NCI-H524 treated with DMSO at 0.1 percent for 48 hours (cell line): ENCODE data around the gene TSPAN1.

Experiments used
- DNase-seq: peaks from one replicate; lab custom pipeline; 2025; lab: John Stamatoyannopoulos, UW

The TSPAN1 gene

DNA sequence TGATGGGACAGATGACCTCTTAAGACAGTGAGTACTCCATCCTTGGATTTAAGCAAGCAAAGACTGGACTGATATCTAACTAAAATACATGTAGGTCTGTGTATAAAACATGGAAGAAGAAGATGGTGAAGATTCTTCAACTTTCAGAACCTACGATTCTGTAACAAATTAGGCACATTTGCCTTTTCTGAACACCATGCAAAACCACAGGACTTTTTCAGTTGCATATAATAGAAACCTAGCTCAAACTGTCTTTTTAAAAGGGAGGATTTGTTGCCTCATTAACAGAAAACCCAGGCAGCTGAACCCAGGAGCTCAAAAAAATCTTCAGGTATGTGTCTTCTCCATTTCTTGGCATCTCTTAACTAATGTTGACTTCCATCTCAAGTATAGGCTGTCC, 14.7 kb upstream of the TSPAN1 start:
- DNase-seq: no peak

DNA sequence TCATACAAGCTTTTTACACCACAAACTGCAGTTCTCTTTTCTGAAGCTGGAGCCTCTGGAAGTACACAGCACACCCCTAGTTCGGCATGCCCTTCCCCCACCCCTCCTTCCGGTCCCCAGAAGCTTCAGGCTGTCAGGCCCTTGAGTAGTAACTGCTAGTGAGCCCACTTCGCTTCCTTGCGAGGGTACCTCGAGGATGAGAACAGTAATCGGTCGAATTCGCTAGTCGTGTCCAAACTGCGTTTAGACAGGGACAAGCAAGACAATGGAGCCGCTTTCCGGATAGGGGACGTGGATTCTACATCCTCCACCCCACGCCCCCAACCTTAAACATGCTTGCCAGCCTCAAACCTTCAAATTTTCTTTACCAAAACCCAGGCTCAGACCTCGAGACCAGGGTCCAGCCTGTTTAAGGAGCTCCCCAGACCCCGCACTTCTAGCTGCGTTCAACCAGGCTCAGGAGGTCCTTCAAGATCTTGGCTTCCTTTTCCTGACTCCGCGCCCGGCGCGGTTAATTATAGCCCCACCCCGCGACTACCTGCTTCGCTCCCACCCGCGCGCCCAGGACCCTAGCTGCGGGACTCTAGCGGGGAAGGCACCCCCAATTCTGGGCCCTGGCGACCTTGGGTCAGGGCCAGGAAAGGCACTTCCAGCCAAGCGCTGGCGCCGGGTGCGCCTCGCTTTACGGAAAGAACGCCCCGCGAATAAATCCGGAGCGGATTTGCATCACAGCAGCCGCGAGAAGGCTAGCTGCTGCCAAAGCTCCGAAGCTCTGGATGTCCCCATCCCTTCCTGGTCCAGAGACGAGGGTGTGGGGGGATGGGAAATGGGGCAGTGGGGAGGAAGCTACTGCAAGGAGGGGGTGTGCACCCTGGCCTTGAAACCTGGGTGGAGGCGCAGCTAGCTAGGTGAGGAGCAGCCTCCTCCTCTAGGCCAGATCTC, 8.1 kb upstream of the TSPAN1 start:
- DNase-seq: no peak

DNA sequence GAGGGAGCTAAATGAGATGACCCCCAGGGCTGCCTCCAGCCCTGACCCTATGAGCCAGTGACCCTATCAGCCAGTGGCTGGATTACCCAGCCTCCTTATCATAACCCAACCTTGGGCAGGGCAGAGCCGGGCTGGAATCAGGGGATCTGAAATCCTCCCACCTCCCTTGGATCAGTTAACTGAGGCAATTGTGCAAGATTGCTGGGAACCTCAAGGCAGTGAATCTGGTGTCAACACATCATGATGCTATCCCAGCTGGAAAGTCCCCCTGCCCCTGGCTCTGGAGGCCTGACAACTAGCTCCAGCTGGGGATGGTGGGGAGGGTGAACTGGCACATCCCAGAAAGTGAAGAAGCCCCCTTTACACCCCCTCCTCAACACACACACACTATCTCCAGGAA, 6.4 kb upstream of the TSPAN1 start:
- DNase-seq: no peak

DNA sequence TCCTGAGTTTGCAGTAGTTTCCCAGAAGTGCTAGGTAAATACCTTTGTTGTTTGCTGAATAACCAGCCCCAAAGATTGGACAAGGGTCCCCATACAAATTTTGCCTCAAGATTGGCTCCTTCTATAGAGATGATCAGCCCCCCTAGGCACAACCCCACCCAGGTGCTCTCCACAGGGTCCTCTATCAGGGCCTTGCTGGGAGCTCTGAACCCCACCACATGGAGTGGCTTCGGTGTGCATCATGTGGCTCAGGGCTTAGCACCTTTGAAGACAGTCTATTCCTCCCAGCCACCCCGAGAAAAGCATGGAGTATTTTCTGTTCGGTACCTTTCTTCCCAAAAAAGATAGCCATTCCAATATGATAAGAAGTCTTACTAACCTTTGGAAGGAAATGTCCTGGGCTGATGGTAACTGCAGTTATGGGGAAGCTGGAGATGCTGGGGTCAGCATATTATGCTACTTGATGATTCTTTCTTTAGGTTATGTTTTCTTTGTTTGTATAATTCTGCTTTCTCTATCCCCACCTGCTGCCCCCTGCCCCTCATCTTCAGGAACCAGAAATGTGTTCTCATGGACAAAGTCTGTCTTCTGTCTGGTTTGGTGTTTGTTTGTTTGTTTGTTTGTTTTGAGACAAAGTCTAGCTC, 5.0 kb upstream of the TSPAN1 start:
- no peak for DNase-seq

DNA sequence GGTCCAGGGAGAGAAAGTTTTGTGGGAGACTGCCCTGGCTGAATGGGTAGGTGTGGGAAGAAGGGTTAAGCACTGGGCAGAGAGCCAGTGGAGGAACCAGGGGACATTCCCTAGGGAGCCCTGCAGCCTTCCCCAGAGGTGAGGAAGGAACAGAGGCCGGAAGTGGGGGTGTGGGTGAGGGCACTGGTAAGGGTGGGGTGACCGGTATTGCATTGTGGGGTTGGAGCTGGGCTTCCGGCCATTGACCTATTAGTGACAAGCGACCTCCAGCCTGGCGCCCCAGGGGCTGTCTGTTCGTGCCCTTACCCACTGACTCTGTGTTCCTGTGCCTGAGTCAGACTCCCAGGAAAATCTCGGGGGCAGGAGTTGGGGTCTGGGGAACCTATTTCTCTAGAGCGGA, 3.5 kb upstream of the TSPAN1 start:
- no peak for DNase-seq

DNA sequence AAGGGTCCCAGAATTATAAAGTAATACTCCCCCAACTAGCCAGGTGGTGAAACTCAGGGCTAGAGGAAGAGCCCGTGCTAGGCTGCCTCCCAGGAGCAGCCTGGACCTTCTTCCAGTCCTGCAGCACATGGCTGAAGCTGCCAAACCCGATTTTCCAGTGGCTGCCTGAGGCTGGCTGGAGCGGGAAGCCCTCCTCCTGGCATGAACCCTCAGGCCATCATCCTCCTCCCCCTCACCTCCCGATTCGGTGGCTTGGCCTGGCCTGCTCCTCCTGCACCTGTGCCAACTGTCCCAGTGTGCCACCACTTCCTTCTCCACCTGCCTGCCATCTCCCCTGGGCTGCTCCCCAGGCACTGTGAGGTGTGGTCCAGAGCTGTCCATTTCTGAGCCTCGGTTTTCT, 3.0 kb upstream of the TSPAN1 start:
- DNase-seq: no peak

DNA sequence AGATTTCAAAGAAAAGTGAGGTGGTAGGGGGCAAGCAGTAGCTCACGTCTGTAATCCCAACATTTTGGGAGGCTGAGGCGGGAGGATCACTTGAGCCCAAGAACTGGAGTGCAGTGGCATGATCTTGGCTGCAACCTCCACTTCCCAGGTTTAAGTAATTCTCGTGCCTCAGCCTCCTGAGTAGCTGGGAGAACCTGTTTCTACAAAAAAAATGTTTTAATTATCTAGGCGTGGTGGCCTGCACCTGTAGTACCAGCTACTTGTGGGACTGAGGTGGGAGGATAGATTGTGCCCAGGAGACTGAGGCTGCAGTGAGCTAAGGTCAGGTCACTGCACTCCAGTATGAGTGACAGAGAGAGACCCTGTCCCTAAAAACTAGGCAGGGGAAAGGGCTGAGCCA, 2.6 kb upstream of the TSPAN1 start:
- no peak for DNase-seq

DNA sequence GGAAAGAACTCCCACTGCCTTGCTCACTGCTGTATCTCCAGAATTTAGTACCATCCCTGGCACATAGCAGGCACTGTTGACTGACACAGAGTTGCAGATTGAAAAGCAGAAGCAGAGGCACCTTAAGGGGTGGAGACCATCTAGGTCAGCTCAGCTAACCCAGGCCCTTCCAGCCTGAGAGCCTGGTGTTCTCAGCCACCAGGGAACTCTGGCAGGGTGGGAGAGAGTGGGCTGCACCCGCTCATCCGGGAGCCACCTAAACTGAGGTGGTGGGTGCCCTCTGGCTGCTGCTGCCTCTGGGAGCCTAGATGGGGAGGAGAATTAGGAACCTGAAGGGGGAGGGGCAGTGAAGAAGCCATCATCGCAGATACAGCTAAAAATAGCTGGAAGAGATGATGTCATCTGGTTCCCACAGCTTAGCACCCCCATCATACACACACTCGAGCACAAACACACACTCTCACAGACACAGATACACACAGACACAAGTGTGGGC, 1.5 kb upstream of the TSPAN1 start:
- DNase-seq: no peak

DNA sequence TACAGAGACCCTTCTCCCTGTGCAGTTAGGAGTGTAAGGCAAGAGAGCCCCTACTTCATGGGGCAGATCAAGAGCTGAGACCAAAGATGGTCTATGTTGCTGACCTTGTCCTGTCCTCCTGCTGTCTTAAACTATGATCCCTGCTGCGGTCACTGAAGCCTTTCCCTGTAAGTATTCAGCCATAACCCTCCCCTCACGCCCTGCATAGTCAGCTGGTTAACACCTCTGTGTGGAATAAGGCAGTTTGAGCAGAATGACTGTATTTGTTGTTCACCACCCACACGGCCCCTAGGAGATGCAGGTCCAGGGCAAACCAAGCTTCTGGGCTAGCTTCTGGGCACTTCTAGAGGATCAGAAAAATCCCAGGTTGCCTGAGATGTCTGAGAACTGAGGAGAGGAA, 356 bp downstream of the TSPAN1 start:
- DNase-seq: no peak

DNA sequence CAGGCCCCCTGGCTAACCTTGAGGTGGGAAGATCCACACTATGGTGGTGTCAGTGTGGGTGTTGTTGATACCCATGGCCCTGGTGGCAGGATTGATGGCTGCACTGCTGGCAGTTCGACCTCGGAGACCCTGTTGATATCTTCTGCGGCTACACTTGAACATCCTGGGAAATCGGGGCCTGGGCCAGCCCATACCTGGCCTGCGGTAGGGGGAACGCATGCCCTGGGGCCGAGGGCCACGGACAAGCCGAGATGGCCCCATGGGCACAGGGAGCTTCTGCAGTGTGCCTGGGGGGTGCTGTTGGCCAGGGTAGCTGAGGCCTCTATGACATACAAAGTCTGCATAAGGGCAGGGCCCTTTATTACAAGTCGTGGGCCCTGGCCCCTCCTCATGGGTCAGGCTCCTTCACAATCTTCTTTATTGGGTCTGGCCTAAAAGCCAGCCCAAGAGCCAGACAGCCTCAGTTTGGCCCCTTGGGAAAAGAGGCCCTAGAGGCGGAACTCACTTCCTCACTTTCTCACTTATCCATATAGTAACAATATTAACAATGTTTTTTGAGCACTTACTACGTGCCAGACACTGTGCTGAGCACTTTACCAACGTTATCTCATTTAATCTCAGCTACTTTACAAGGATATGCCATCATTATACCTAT, 1.5 kb downstream of the TSPAN1 start, which contains the start of gene P3R3URF:
Gene P3R3URF (minus strand): TSS at position 278 of the 655 bp plus-strand sequence. CDS start 17 bp downstream, at position 261.
- no peak for DNase-seq

DNA sequence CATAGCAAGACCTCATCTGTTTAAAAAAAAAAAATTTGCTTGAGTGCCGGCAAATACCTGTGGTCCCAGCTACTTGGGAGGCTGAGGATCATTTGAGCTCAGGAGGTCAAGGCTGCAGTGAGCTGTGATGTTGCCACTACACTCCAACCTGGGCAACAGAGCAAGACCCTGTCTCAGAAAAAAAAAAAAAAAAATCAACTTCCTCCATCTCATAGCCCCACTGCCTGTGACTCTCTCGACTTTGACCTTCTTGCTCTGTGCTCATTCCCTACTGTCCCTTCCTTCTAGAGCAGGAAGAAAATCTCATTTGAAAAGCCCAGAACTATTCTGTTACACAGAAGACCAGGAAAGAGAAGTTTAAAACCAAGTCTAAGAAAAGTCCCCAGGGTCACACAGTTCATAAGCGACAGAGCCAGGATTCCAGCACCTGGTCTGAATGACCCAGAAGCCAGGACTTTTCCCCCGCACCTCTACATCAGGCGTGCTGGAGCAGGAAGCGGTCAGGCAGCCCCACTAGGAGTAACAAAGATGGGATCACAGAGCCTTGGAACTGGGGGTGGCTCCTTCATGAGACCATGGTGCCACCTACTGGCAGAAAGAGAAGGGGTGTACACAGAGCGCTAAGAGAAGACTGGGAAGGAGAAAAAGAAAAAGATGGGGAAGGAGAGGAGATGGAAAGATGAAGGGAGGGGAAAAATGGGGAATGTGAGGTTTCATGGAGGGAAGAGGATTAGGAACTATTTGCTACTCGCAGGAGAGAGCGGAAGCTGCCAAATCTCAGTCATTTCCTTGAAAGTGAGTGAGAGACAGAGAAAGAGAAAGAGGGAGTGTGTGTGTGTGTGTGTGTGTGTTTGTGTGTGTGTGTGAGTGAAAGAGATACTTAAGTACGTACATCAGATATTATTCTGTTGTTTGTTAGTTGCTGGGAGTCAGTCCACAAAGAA, 4.5 kb downstream of the TSPAN1 start:
- peak; percentile 62 for DNase-seq

DNA sequence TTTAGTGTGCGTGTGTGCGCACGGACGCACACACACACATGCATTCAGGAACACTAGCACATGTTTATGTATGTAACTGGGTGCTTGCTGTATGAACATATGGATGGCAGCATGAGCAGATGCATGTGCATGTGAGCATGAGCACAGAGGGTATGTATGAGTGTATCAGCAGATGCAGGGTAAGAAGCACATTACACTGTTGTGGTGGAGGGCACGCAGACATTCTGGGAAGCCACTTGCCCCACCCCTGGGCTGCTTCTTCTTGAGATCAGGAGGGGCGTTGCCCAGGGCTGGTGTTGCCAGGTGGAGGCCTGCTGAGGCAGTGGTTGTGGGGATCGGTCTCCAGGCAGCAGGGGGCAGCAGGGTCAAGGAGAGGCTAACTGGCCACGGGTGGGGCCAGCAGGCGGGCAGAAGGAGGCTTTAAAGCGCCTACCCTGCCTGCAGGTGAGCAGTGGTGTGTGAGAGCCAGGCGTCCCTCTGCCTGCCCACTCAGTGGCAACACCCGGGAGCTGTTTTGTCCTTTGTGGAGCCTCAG, 5.3 kb downstream of the TSPAN1 start:
- DNase-seq: no peak

DNA sequence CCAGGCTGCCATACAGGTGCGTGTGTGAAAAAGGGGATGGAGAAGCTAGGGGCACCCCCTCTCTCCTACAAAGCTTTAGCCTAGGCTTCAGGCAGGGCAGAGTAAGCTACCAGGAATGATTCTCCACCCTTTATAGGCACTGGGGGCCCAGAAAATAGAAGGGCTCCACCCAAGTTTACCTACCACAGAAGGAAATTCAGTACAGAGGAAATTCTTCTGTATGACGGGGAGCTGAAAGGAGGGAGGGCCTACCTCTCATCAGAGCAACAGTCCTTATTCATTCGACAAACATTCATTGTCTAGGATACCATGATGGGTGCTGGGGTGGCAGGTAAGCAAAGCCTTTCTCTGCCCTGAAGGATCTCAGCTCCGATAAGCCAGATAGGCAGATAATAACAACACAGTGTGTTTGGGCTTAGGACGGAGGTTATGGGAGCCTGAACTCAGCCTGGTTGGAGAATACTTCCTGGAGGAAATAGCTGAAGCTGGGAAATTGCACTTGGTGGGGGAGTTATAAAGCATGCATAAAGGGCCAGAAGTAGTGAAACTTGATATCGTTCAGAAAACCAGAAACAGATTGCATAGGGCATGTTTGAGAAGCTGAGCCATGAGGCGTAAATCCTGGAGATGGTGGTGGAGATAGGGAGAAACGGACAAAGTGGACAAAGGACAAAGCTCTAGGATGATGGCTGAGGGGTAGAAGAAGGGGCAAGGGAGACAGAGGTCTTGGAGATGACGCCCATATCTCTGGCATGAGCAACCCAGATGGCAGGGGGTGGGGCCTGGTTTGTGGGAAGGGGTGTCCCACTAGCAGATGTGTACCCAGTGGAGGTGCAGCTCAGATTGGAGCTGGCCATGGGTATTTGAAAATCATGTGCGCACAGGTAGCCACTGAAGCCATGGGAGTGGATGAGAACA, 6.7 kb downstream of the TSPAN1 start:
- DNase-seq: no peak

DNA sequence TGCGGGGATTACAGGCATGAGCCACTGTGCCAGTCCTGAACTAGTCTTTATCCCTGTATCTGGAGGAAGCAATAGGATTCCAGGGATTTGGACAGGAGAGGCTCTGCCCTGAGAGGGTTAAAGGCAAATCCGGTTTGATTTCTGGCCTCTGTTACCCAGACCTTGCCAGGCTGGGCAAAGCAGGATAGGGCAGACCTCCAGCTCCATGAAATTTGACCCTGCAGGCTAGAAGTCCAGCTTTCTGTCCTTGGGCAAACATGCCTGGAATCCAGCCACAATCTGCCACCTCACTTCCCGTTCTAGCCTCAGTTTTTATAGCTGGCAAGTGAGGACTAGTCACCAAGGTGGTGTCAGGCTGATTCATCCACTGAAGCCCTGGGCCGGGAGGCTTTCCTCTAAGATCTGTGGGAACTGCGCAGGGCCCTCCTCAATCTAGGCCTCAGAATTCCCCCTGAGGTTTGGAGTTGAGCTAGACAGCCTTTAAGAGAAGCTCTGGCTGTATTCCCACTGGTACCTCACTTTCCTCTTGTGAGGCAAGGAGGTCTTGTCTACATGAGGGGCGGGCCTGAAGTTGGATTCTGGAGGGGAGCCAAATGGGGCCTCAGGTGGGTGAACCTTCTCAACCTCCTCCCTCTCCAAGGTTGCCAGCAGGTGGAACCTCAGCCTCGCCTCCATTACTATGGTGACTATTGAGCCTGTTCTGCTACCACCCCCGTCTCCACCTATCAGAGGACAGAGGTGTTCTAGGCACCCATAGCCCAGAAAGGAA, 8.4 kb downstream of the TSPAN1 start:
- no peak for DNase-seq

DNA sequence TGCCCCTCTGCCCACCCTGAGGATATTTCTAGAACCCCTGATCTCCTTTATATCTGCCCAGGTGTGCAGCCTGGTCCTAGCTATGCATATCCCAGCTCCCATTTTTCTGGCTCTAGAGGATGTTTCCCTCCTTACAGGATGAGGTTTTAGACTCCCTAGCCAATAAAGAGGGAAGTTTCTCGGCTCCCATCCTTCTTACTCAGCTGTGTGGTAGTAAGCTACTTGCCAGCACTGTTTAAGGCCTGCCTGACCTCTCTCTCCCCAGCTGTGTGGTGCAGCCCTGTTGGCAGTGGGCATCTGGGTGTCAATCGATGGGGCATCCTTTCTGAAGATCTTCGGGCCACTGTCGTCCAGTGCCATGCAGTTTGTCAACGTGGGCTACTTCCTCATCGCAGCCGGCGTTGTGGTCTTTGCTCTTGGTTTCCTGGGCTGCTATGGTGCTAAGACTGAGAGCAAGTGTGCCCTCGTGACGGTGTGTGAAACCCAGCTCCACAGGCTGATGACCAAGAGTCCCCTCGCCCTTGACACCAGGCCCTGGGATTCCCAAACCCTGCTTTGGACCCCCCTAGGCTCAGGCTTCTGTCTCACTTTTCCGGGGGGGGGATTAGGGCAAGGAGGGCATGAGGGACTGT, 9.2 kb downstream of the TSPAN1 start:
- DNase-seq: no peak

DNA sequence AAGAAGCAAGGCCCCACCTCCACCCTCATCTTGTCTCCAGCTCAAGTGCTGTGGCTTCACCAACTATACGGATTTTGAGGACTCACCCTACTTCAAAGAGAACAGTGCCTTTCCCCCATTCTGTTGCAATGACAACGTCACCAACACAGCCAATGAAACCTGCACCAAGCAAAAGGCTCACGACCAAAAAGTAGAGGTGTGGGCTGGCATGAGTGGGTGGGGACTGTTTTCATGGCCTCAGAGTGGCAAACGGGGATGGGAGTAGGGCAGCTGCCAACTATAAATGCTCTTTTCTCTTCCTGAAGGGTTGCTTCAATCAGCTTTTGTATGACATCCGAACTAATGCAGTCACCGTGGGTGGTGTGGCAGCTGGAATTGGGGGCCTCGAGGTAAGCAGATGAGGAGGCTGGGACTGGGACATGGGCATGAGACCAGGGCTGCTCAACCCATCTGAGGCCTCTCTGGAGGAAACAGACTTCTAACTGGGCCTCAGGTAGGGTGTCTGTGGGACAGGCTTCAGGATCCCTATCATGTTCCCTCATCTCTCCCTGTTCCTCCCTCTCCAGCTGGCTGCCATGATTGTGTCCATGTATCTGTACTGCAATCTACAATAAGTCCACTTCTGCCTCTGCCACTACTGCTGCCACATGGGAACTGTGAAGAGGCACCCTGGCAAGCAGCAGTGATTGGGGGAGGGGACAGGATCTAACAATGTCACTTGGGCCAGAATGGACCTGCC, 10.2 kb downstream of the TSPAN1 start:
- DNase-seq: no peak

DNA sequence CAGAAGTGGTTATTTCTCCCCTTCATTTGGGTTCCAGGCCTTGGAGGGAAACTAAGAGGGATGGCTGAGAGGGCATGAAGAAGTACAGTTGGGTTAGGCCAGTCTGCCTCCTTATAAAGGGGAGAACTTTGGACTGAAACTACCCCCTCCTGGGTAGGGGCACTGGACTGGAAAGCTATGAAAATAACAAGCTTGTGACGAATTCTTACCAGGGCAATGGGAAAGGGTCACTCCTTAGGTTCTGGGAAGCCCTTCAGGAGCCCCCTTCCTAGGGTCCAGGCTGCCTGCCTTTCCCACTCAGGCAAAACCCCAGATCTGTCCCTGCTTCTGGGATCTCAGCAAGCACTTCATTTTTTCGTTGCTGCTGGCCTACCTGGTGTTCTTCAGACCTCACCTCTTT, 11.2 kb downstream of the TSPAN1 start:
- no peak for DNase-seq
